ENCODE measurements around the gene FGFR1OP2.

The FGFR1OP2 gene

DNA sequence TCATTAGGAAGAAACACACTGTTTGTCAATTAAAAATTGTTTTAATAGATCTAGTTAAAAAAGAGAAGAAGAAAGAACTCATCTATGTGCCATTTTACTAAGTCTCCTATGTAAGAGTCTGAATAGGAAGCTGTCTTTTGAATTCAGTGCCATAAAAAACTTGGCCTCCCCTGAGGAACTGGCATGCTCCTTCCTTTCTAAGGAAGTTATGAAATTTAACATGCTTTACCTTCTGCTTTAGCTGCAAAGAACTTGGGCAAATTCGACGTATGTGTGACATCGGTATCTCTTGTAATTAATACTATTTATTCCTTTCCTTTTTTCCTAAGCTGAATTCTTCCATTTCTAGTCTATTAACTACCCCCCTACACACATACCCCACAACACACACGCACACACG lies 63.4 kb downstream of the FGFR1OP2 start:
- H3K4me3 ChIP-seq (ENCODE audit: low read depth, low read length) = no peak overlapping the region
- CTCF ChIA-PET = interaction anchor here (0.9 to 10.2 kb wide), 4 partner anchors 9 to 305 kb away, joined by 3 to 101 read pairs (median 4); partner anchors contain the start of gene TM7SF3
- POLR2A ChIA-PET = no interaction called here
- TF ChIP-seq, protein P1, sequence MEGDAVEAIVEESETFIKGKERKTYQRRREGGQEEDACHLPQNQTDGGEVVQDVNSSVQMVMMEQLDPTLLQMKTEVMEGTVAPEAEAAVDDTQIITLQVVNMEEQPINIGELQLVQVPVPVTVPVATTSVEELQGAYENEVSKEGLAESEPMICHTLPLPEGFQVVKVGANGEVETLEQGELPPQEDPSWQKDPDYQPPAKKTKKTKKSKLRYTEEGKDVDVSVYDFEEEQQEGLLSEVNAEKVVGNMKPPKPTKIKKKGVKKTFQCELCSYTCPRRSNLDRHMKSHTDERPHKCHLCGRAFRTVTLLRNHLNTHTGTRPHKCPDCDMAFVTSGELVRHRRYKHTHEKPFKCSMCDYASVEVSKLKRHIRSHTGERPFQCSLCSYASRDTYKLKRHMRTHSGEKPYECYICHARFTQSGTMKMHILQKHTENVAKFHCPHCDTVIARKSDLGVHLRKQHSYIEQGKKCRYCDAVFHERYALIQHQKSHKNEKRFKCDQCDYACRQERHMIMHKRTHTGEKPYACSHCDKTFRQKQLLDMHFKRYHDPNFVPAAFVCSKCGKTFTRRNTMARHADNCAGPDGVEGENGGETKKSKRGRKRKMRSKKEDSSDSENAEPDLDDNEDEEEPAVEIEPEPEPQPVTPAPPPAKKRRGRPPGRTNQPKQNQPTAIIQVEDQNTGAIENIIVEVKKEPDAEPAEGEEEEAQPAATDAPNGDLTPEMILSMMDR (IDR thresholded peaks at IDR 0.05; ENCODE audit: insufficient read depth, low read length, missing control alignments) = no peak
- DNase-seq (ENCODE audit: low read depth, low spot score) = no peak

DNA sequence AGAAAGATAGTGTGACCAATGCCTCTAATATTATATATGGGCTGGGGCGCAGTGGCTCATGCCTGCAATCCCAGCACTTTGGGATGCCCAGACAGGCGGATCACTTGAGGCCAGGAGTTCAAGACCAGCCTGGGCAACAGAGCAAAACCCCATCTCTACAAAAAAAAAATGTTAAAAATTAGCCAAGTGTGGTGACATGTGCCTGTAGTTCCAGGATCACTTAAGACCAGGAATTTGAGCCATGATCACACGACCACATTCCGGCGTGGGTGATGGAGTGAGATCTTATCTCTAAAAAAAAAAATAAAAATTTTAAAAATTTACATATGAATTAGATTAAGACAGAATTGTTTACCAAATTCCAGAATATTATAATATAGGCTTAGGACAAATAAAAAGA lies 63.9 kb downstream of the FGFR1OP2 start:
- CTCF ChIA-PET = interaction anchor here (1.3 to 10.2 kb wide), 2 partner anchors 10 to 11 kb away, joined by 5 to 101 read pairs; partner anchors contain the start of gene TM7SF3

DNA sequence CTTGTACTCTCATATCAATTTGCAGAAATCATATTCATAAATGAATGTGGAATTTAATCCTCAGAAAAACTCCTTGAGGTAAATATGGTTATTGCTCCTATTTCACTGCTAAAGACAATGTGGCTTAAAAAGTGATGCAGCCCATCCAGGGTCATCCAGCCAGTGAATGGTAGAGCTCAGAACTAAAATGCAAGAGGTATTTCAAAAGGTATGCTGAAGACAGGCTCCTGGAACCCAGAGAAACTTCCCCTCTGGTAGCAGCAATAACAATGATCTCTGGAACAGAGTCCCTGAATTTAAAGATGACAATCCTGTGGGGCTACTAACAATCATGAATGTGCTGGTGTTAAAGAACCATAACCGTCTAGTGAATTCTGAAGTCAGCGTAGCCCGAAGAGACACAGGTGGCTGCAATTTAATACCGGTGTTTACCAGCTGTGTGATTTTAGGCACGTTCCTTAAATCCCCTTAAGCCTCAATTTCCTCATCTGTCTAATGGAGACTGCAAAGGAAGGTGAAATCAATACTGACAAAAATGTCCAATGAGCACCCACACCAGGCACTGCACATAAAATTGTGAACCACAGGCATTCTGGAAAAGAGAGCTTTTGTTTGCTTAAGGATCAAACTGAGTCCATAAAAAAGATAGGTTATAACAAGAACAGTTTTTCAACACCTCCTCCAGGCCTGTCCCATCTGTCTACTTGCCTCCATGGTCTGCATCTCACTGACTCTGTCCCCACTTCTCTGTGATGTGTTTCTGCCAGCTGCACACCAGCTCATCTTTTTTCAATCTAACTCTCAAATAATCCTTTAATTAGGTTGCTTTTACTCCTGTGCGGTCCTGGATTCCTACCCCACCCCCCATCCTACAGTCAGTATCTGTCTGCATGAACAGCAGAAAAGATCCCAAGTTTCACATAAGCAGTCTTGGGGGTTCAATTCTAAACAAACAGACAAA lies 65.4 kb downstream of the FGFR1OP2 start:
- POLR2A ChIA-PET = no interaction called here
- H3K4me3 ChIP-seq (ENCODE audit: low read depth, low read length) = no peak overlapping the region
- DNase-seq (ENCODE audit: low read depth, low spot score) = no peak
- TF ChIP-seq, protein P1 (IDR thresholded peaks at IDR 0.05; ENCODE audit: insufficient read depth, low read length, missing control alignments) = no peak
- CTCF ChIA-PET = interaction anchor here (0.9 to 10.2 kb wide), 3 partner anchors 9 to 253 kb away, joined by 3 to 101 read pairs (median 8); partner anchors contain the start of gene TM7SF3

More for the DNA sequence above, 63.9 kb downstream of the FGFR1OP2 start:
- no peak for DNase-seq (ENCODE audit: low read depth, low spot score)
- POLR2A ChIA-PET = no interaction called here
- H3K4me3 ChIP-seq (ENCODE audit: low read depth, low read length) = no peak overlapping the region
- TF ChIP-seq, protein P1 (IDR thresholded peaks at IDR 0.05; ENCODE audit: insufficient read depth, low read length, missing control alignments) = no peak

DNA sequence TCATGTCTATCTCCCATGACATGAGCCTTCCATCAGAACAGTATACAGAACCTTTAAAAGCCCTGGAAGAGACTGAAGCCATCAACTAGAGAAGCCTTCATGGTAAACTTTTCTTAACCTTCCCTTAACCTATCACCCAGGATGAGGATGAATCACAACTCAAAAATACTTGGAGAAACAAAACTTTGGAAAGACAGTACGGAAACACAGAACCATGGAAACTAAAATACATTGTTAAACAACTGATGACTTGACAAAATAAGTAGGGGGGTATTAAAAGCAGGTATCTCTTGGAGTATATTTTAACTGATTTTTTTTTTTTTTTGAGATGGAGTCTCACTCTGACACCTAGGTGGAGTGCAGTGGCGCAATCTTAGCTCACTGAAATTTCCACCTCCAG lies 67.2 kb downstream of the FGFR1OP2 start:
- no peak overlapping the region for H3K4me3 ChIP-seq (ENCODE audit: low read depth, low read length)
- no peak for DNase-seq (ENCODE audit: low read depth, low spot score)
- ChIA-PET CTCF (no interaction called here), POLR2A (no interaction called here)
- TF ChIP-seq, protein P1 (IDR thresholded peaks at IDR 0.05; ENCODE audit: insufficient read depth, low read length, missing control alignments) = no peak

DNA sequence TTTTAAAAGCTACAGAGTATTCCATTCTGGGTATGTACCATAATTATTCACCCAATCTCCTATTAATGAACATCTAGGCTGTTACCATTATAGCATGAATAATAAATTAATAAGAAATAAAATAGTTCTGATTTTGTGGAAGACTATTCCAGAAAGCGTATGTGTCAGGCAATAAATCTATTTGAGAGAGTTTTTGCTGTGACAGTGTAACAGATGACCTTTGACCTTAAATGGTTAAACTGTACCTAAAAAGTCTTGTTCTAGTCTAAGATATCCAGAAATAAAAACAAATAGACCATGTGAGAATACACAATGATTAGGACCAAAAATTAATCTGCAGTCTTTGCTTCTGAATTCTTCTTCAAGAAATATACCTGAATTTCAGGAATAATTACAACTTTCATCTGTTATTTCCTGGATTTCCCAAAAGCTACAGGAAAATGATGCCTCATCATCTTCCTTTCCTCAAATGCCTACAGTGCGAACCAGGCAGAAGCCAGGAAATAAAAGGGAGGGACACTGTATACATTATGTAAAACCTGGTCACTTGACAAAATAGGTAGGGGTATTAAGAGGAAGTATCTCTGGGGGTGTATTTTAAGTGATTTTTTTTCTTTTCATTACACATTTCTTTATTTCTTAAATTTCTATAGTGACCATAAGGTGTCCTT lies 68.7 kb downstream of the FGFR1OP2 start:
- TF ChIP-seq, protein P1 (IDR thresholded peaks at IDR 0.05; ENCODE audit: insufficient read depth, low read length, missing control alignments) = no peak
- ChIA-PET POLR2A (no interaction called here), CTCF (interaction anchor here (0.8 to 1.1 kb wide), 2 partner anchors 8 to 291 kb away, joined by 3 read pairs; no protein-coding TSS in a partner anchor)
- H3K4me3 ChIP-seq (ENCODE audit: low read depth, low read length) = no peak overlapping the region
- DNase-seq (ENCODE audit: low read depth, low spot score) = no peak

DNA sequence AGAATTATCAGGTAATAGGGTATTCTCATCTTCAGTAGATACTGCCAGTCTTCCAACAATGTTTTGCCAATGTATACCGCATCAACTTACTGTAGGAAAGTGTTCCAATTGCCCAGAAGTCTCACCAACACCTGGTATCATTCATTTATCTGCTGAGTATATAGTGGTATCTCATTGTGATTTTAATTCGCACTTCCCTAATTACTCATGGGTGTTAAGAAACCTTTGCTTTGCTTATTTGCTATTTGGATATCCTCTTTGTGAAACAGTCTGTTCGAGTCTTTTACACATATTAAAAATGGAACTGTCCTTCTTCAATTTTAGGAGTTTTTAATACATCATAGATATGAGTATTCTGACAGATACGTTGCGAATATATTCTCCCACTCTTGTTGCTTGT lies 69.8 kb downstream of the FGFR1OP2 start:
- no peak overlapping the region for H3K4me3 ChIP-seq (ENCODE audit: low read depth, low read length)
- no peak for DNase-seq (ENCODE audit: low read depth, low spot score)
- ChIA-PET POLR2A (no interaction called here), CTCF (interaction anchor here (1.1 kb wide), 1 partner anchor 298 kb away, joined by 3 read pairs; no protein-coding TSS in a partner anchor)
- TF ChIP-seq, protein P1 (IDR thresholded peaks at IDR 0.05; ENCODE audit: insufficient read depth, low read length, missing control alignments) = no peak
